Activated CD8-positive, alpha-beta memory T cell treated with anti-CD3 and anti-CD28 coated beads, Interleukin-2, amount 50 U/mL, for 1 hour (primary cell): Measurements from ENCODE around the gene SASH1.

Source experiments
- DNase-seq: peaks from one replicate; pipeline ENCODE4 v3.0.0-alpha.2; 2020; ENCODE audit errors: extremely low read depth

The SASH1 gene

DNA sequence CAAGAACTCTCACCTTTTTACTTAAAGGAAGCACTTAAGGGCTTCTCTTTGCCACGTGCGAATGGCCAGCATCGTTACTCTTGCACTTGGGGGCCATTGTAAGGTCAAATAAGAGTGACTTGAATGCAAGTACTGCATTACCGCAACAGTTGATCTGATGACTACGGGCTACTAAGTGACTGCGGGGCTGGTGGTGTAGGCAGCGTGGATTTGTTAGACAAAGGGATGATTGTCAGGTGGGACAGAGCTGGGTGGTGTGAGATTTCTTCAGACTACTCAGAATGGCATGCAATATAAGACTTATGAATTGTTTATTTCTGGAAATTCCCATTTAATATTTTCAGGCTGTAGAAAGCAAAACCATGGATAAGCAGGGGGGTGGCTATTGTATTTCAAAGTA is 204.5 kb downstream of the SASH1 start:
- DNase-seq = no peak

DNA sequence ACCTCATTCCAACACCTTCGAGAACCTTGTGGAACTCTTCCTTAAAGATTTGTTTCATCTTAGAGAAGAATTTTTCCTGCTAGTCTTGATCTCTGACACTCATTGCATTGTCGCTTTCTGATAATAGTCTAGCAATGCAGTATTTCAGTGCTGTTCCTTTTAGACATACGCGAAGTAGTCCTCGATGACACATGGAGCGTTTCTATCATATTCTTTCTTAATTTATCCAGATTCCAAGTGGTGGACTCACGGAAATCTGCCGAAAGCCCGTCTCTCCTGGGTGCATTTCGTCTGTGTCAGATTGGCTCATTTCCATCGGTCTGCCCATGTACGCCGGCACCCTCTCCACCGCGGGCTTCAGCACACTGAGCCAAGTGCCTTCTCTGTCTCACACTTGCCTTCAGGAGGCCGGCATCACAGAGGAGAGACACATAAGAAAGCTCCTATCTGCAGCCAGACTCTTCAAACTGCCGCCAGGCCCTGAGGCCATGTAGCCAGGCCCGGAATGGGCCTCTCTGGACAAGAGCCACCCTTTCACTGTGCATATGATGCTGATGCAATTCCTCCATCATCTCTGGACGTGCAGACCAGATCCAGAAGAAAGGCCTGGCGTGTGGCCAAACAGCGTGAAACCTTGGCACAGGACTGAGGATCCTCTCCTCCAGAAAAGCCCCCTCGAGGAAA is 205.6 kb downstream of the SASH1 start:
- no peak for DNase-seq

DNA sequence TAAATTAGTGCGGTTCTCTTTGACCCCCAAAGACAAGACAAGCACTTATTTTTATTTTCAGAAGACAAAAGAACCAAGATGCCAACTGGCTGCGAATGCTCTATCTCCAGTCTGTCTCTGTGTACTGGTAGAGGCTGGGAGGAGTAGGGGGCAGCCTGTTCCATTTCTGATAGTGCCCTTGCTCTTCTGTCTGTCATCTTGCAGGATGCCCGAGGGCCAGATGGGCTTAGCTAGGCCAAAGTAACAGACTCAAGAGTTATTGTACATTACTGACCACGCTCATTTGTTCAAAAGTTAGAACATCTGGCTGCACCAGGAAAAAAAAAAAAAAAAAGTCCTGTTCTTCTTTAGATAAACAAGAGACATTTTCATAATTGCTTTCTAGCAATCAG is 206.1 kb downstream of the SASH1 start:
- DNase-seq = no peak

DNA sequence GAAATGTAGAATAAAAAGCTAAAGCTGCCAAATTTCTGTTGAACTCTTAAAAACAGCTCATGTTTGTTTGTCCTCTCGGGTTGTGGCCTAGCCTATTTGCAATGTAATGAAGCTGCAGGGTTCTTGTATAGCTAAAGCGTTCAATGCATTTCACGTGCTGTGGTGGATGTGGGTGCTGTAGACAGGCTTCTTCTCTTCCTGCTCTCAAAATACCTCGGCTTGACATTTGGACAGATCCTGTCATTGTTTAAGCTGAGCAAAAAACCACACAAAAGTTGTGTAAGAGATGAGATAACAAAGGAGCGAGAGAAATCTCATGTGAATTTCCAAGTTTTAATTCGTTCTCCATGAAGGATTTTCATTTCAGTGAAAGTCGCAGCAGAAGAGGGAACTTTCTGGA is 207.9 kb downstream of the SASH1 start:
- DNase-seq = no peak

DNA sequence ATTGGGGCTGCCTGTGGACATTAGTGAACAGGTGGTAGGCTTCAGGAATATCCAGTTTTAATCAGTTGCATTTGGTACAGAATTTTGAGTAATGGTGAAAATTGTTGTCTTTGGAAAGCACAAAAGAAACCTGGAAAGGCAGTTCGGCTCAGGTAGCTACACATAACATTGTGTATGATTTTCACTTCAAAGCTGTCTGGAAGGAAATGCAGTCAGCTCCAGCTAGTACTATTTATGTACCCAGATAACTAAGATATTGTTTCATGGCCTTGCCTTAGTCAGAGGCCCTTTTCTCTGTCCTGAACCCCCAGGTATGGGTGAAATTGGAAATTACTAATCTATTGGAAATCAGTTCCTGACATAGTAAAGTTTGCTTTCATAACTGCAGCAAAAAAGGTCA is 208.6 kb downstream of the SASH1 start:
- no peak for DNase-seq

DNA sequence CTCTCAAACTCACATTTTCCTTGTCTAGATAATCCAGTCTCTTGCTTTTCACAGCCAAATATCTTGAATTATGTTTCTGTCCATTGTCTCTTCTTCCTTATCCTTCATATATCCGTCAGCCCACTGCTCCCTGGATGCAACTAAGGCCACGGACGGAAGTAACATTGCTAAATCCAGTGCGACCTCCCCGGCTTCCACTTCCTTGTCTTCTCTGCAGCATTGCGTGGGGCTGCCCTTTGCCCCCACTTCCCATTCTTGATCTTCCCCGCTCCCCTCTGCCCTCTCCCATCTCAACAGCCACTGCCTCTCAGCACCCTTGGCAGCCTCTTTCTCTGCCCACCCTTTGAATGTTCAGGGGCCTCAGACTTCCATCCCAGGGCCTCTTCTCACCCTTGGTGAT is 213.8 kb downstream of the SASH1 start:
- DNase-seq = no peak

DNA sequence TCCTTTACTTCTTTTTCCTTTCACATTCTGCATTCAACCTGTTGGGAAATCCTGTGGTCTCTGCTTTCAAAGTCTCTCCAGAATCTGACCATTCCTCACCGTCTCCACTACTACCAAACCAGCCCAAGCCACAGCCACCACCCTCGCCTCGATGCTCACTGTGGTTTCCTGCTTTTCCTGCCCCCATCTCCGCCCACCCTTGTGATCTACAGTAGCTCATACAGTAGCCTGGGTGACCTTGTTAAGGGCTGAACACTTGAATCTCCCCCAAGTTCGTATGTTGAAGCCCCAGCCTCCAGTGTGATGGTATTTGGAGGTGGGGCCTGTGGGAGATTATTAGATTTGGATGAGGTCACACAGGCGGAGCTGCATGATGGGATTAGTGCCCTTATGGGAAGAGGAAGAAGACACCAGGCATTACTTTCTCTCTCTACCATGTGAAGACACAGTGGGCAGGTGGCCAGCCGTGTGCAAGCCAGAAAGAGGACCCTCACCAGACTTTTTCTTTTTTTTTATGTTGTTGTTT is 215.2 kb downstream of the SASH1 start:
- no peak for DNase-seq

DNA sequence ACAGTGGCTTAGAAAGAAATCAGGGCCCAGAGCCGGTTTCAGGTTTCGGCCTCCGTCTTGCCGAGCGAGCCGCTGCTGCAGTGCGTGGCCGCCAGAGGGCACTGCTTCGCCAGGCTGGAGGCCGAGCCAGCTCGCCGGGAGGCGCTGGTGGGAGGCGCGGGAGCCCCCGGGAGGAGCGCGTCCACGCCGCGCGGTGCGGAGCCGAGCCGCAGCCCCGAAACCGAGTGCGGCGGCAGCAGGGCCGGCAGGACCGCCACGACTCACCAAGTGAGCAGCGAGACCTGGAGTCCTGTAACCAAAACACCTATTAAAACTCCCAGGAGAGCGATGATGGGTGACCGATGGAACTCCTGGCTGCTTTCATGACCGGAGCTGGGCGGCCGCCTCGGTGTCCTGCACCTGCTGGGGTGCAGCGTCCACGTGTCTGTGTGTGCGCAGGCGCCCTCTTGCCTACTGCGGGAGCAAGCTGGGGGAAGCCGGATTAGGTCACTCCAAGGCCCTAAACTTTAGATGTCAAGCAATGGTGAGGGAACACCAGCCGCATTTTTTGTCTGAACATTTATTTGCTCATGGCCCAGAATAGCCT is 217.3 kb downstream of the SASH1 start:
- no peak for DNase-seq

DNA sequence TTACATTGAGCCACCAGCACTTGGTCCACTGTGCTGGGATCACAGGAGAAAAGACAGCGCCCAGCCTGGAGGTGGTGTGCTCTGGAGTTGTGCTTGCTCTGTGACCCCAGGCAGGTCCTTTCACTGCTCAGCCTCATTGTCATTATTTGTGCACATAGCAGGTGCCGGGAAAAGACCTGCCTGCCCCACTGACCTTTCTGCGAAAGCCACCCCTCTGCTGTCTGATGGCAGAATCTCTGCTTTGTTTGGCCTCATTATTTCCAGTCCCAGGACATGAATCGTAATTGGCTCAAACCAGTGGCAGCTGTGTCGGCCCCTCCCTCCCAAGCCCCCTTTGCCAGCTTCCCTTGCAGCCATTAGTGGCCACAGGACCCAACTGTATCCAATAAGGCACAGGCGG is 219.0 kb downstream of the SASH1 start:
- no peak for DNase-seq

DNA sequence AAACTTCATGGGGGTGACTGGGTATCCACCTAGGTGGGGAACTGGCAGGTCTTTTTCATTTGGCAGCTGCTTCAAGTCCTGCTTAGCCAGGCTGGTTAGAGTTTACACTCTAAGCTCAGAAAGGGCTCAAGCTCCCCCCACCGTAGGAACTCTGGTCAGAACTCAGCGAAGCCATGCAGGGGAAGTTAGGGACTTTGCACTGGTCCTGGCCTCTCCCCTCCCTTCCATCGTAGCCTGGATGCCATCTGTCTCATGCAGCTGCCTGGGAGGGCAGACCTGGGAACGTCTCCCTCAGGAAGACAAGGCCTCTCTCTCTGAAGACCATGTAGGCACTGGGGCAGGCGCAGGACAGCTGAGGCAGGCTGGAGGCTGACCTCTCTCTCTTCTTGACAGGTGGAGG is 220.4 kb downstream of the SASH1 start:
- no peak for DNase-seq

DNA sequence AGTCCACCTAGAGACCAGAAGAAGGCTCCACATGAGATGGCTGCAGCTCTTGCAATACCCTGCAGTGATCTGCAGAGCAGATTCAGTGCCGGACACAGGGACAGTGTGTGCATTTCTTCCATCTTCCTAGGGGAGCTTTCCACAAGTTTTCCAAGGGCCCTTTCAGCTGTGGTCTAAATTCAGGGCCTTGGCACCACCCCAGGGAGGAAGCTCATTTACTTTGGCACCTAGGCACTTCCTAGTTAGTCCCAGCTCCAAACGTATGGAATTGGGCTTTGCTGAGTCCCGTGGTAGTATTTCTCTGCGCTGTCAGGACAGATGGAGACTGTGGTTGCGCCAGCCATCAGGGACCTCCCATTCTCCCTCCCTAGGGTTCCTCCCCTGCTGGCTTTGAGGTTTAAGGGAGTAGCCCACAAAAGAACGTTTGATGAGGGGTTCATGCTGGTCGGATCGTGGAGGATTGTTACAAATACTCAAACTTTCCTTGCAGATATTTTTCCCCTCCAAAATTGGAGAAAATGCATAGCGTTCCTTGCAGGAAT is 221.9 kb downstream of the SASH1 start:
- no peak for DNase-seq

DNA sequence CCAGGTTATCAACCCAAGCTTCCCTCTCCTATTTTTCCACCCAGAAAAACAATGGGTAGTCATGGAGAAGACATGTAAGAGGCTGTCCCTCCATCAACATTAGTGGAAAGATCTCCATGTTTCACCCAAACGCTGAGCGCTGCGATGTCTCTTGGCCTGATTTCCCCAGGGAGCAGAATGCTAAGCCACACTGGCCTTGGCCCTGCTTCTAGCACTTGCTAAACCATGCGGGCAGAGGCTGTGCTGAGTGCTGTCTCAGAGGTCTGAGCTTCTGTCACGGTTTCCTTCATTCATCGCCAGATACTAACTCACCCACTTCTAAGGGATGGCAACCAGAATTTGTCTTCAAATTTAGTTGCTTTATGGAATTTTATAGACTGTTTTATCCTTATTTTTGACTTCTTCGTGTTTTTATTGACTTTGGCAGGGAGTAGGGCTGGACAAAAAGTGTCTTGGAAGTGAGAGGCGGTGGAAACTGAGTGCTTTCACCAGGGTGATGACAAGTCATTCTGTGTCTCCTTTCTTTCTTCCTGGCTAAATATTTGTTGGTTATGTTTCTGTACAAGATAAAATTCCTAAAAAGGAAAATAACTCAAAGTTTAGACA is 222.8 kb downstream of the SASH1 start:
- DNase-seq = no peak

DNA sequence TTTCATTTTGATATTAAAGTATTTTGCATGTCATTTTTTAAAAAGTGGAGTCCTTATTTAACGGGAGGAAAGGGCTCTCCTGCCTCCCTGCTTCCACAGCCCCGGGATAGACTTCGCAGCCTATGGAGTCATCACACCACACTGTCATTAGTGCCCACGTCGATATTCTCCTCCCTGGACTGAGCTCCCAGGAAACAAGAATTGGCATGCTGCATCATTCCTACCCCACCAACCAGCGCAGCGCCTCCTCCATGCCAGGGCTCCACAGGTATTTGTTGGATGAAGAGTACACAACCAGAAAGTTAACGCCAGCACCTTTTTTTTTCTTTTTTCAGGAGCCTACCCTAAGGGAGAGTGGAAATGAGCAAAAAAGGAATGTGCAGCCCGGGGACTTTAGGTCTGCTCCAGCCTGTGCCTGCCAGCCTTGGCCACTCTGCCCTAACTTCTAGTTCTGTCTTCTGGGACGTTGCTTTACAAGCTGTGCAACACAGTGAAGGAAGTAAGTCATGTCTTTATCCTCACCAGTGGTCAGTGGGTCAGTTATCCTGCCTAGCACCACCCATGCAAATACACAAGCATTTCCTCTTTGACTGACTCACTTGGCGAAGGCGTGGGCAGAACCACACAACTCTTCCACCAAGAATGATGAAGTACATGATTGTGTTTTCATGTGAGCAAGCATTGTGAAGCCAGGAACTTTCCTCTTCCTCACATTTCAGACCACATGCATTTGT is 223.5 kb downstream of the SASH1 start:
- no peak for DNase-seq

DNA sequence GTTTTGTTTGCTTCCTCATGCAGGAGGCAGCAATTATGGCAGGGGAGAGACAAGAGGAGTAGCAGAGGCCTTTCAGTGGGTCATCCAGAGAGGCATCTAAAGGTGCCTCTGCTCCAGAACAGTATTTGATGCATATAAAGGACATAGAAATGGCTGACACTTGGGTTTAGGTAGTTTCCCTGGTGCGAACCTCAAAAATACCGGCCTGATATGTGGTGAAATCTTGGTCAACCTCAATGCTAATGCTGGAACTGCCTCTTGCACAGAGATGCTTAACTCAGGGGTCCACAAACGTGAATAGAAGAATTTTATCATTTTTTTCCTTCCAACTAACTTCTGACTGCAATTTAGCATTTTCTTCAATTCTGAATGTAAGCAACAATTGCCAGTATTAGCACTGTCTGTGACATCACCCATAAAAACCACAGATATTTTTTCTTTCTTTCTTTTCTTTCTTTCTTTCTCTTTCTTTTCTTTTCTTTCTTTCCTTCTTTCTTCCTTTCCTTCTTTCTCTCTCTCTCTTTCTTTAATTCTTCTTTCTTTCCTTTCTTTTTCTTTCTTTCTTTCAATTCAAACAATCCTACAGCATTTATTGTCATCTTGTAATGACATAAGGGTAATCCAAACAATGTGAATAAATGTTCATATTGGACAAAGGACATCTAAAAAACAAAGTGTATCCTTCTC is 224.2 kb downstream of the SASH1 start:
- DNase-seq = no peak

DNA sequence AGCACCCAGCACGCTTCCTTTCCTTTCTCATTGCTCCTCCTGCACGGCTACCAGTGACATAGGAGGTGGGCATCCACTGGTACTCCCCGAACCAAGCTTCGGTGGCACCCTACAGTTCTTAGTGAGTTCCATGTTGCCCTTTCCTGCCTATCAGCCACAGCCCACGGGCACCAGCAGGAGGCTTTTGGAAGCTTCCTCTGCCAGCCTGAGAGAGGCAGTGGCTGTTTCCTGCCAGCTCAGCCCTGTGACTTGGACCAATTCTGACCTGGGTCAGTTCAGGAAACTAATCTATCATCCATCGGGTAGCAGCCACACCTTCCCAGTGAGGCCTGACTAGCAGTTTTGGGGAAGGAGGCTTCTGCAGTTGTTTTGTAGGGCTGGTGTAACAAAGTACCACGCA is 227.8 kb downstream of the SASH1 start:
- DNase-seq = no peak

DNA sequence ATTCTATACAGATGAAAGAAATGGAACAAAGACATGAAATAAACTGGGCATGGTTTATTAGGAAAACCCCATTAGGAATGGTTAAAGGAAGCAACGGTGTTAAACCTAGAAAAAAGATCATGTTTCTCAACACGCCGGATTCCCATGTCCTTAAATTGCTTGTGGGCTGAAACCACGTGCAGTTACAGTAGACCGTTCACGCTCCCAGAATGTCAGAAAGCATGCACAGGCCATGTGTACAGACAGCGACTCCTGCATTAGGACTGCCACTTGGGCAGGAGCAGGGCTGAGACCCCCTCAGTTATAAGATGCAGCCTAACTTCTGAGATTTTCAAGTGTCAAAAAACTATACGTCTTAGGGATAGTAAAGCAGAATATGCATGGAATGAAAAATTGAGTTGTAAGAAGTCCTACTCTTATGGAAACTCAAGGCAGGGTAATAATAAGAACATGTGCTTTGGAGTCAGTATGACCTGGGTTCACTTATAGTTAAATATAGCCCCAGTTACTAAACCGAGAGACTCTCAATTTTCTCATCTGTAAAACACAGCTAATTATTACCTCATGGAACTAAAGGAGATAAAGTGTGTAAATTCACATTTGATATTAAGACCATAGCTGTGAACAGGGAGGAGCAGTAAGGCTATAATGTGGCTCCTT is 230.2 kb downstream of the SASH1 start:
- DNase-seq = no peak

DNA sequence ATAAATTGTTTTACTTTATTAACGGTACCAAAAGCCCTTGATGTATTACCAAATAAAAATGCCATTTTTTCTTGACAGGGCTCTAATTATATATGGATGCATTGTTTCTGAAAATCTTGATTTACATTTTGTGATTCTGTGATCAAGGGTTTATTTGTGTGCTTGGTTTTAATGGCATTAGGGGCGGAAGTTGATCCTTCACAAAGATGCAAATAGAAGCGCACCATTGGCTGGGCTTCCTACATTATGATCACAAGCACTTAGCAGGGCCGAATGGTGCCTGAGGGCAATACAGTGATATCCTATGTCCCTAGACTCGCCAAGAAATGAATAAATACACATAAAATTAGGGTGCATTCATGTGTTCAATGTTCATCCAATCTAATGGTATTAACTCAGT is 231.3 kb downstream of the SASH1 start:
- no peak for DNase-seq

DNA sequence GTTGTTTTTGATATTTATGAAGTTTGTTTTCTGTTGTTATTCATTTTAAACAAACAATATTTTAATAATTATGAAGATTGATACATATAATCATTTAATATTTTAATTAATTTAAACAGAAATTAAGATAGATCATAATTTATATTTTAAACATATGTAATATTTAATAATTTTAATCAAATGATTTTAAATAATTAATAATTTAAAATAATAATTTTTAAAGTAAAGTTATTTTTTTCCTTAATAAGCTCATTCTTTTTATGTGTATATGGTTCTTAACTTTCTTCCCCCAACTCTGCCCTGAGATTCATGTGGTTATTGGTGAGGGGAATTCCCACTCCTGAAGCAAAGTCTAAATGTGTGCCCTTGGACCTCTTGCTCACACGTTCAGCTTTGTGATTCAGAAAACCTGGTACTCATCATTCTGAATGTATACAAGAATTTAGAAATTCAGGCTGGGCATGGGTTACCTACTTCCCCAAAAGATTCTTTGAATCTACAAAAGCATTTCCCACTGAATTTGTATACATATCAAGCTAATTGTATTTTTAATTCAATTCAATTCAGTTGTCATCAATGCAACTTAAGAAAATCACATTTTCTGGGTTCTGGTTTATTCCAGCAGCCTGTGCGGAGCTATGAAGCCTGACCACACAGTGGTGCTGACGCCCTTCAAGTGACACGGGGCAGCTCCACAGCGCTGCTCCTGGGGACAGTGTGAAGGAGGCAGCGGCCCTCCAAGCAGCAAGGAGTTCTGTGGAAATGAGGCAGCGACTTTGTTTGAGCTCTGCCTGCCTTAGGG is 235.2 kb downstream of the SASH1 start:
- DNase-seq = no peak

DNA sequence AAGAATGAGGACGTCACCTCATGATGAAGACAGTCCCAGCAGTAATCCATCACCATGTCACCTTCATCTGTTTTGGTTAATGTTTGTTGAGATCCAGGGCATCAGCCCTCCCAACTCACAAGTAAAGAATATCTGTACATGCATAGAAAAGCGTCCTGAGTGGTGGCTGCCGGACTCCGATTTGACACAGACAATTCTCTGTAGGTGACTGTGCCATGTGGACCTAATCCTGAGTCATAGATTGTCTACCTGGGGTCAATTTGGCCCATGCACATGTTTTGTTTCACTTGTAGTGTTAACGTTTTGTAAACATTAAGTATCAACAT is 235.8 kb downstream of the SASH1 start:
- no peak for DNase-seq

DNA sequence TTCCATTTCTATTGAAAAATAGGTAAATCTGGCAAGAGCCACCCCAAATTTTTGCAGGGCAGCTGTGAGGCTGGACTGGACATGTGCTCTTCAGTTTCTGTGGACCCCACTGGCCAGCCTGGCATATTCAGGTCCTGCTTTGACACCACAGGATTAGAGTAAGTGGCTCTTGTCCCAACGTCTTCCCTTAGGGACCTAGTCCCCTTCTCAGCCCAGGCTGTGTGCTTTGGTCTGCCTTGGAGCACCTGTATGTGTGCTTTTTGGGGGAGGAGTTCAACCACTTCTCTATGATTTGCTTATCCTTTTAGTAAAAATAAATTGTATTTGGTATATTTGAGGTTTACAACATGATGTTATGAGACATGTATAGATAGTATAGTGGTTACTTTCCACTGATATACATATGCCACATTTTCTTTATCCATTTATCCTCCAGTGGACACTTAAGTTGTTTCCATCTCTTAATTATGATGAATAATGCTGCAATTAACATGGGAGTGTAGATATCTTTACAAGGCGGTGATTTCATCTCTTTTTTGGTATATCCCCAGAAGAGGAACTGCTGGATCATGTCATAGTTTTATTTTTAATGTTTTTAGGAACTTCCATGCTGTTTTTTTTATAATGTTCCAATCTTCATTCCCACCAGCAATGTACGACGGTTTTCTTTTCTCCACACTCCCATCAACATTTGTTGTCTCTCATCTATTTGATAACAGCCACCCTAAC is 236.4 kb downstream of the SASH1 start:
- DNase-seq = no peak
